PC-3 (cell line): ENCODE data around the gene TMEM62. TPM values are rescaled to one million over a fixed set of nuclear protein-coding genes. Genes with fewer than 3 reads are reported as not detected.
"Not testable (repeated sequence)": the region's sequence is repeated elsewhere in the genome, so short reads cannot be mapped to it uniquely, and the experiment has no call there.

Source experiments
- ATAC-seq: fragments of 200-7000 bp; cut with Tn5 transposase; 2 replicates; pipeline ENCODE4 v1.9.1; 2020; ENCODE audit warnings: mild to moderate bottlenecking, moderate library complexity
- BruUV-seq: library from RNA; stranded (reverse); fragments of 400-500 nt; replicated peaks from 2 replicates; lab custom pipeline; 2021; lab: Mats Ljungman, UMichigan
- CTCF ChIA-PET: fragments of 300-600 bp; sonication (Branson Sonifier 250); formaldehyde crosslinking; loops from one replicate; lab custom pipeline; 2022; ENCODE audit warnings: antibody characterized with exemption; lab: Charles Lee
- POLR2A ChIA-PET: fragments of 300-600 bp; sonication (Branson Sonifier 250); formaldehyde crosslinking; loops from one replicate; lab custom pipeline; 2022; ENCODE audit warnings: antibody characterized with exemption; ENCODE audit not compliant: unreplicated experiment; lab: Charles Lee
- DNase-seq: peaks from one replicate; pipeline ENCODE4 v3.0.0-alpha.2; 2015
- H2AFZ ChIP-seq: fragments of 300-600 bp; sonication (generic); 2 replicates; pipeline ENCODE4 v1.6.0; 2016; ENCODE audit warnings: antibody characterized with exemption, low read length
- H3F3A ChIP-seq: fragments of 300-600 bp; sonication (generic); one replicate; pipeline ENCODE4 v1.6.0; 2017; ENCODE audit warnings: antibody characterized with exemption, low read length, control low read depth, mild to moderate bottlenecking; ENCODE audit not compliant: unreplicated experiment
- H3K27ac ChIP-seq: fragments of 300-600 bp; sonication (generic); 2 replicates; pipeline ENCODE4 v1.5.1; 2016; ENCODE audit warnings: mild to moderate bottlenecking, low read length
- H3K27me3 ChIP-seq: fragments of 300-600 bp; sonication (generic); 2 replicates; pipeline ENCODE4 v1.6.1; 2016; ENCODE audit warnings: low read length, mixed read lengths
- H3K36me3 ChIP-seq: fragments of 300-600 bp; sonication (generic); 2 replicates; pipeline ENCODE4 v1.6.1; 2016; ENCODE audit warnings: low read depth, mixed run types, low read length, mixed read lengths
- H3K4me1 ChIP-seq: fragments of 300-600 bp; sonication (generic); 2 replicates; pipeline ENCODE4 v1.5.1; 2016; ENCODE audit warnings: low read length; ENCODE audit not compliant: insufficient read depth
- H3K4me2 ChIP-seq: fragments of 300-600 bp; sonication (generic); 2 replicates; pipeline ENCODE4 v1.6.0; 2016; ENCODE audit warnings: low read length
- H3K4me3 ChIP-seq: fragments of 300-600 bp; sonication (generic); 2 replicates; pipeline ENCODE4 v1.5.1; 2016; ENCODE audit warnings: mild to moderate bottlenecking, low read length, mixed read lengths
- H3K79me2 ChIP-seq: fragments of 300-600 bp; sonication (generic); 2 replicates; pipeline ENCODE4 v1.6.1; 2017; ENCODE audit warnings: low read length, mixed read lengths
- H3K9ac ChIP-seq: fragments of 300-600 bp; sonication (generic); 2 replicates; pipeline ENCODE4 v1.6.0; 2016; ENCODE audit warnings: mild to moderate bottlenecking, low read length
- H3K9me2 ChIP-seq: fragments of 300-600 bp; sonication (generic); replicated peaks from 2 replicates; pipeline ENCODE4 v1.6.1; 2016; ENCODE audit warnings: mixed run types, low read length, mixed read lengths
- H3K9me3 ChIP-seq: fragments of 300-600 bp; sonication (generic); 2 replicates; pipeline ENCODE4 v1.6.1; 2016; ENCODE audit warnings: low read length, mixed read lengths
- H4K20me1 ChIP-seq: fragments of 300-600 bp; sonication (generic); 2 replicates; pipeline ENCODE4 v1.6.1; 2016; ENCODE audit warnings: low read length, mixed read lengths
- CTCF ChIP-seq: fragments of 300-600 bp; sonication (generic); conservative IDR thresholded peaks from 2 replicates; pipeline ENCODE4 v1.5.1; 2017; ENCODE audit warnings: antibody characterized with exemption, low read depth, mild to moderate bottlenecking, low read length
- EZH2 ChIP-seq: fragments of 300-600 bp; sonication (generic); IDR thresholded peaks from one replicate; pipeline ENCODE4 v1.6.1; 2017; ENCODE audit warnings: antibody characterized with exemption, mild to moderate bottlenecking, low read length; ENCODE audit not compliant: unreplicated experiment
- EZH2phosphoT487 ChIP-seq: fragments of 300-600 bp; sonication (generic); IDR thresholded peaks from 2 replicates; pipeline ENCODE4 v1.6.1; 2018; ENCODE audit warnings: mild to moderate bottlenecking, antibody characterized with exemption, low read length, borderline replicate concordance
- intact Hi-C: fragments of 100-400 bp; cut with micrococcal nuclease; formaldehyde crosslinking; loops from 2 replicates; pipeline ENCODE4 v1.9.0; 2023
- total RNA-seq: library from RNA; depleted of rRNA; stranded (reverse); fragments of >200 nt; gene quantifications from 2 replicates; pipeline ENCODE4 v1.2.3, GENCODE V29; 2014

Gene TMEM62
- total RNA-seq, 1 experiment from 2014 or later: 19.6 TPM

- H3K4me1 ChIP-seq: no peaks in the 10 kb centered on the region
- no peak overlapping the region for H2AFZ ChIP-seq
- POLR2A ChIA-PET: no interaction called here
- H3K79me2 ChIP-seq: no peaks in the 10 kb centered on the region
- no peaks in the 10 kb centered on the region for H4K20me1 ChIP-seq
- no peaks in the 10 kb centered on the region for H3K9me3 ChIP-seq
- H3K9ac ChIP-seq: no peak overlapping the region
- no peak for ATAC-seq
- H3K27ac ChIP-seq: no peak overlapping the region
- H3K36me3 ChIP-seq: peaks cover 22% of the 10 kb centered on the region
- no TSS peak for BruUV-seq
- CTCF ChIA-PET: interaction anchor here (0.6 kb wide), 1 partner anchor 32 kb away, joined by 3 read pairs; no protein-coding TSS in a partner anchor
- H3K4me2 ChIP-seq: no peak overlapping the region
- no peak overlapping the region for H3K4me3 ChIP-seq
- no peak for TF ChIP-seq EZH2phosphoT487
- no peak for TF ChIP-seq EZH2
- no peak for TF ChIP-seq CTCF
- H3F3A ChIP-seq: no peaks in the 10 kb centered on the region
- intact Hi-C loops: no loop called here
- H3K9me2 ChIP-seq: no peaks in the 10 kb centered on the region
- H3K27me3 ChIP-seq: no peaks in the 10 kb centered on the region
- no peak for DNase-seq
These were observed 60.3 kb downstream of the TMEM62 start for GRCh38 chr15:43193710-43194109.

GRCh38 chr15:43194795-43195194 is 61.4 kb downstream of the TMEM62 start:
- Histone ChIP-seq H2AFZ (no peak overlapping the region), H3K4me2 (no peak overlapping the region), H3F3A (no peaks in the 10 kb centered on the region), H3K27ac (no peak overlapping the region), H3K36me3 (peaks cover 22% of the 10 kb centered on the region), H3K4me3 (no peak overlapping the region), H3K9ac (no peak overlapping the region), H3K4me1 (no peaks in the 10 kb centered on the region), H3K9me2 (no peaks in the 10 kb centered on the region), H3K79me2 (no peaks in the 10 kb centered on the region), H3K9me3 (no peaks in the 10 kb centered on the region), H3K27me3 (no peaks in the 10 kb centered on the region), H4K20me1 (no peaks in the 10 kb centered on the region)
- POLR2A ChIA-PET: no interaction called here
- ATAC-seq: no peak
- DNase-seq: no peak
- intact Hi-C loops: no loop called here
- TF ChIP-seq EZH2: no peak
- CTCF ChIA-PET: no interaction called here
- no TSS peak for BruUV-seq

GRCh38 chr15:43196760-43197548 is 63.6 kb downstream of the TMEM62 start:
- intact Hi-C loops: no loop called here
- H3K9ac ChIP-seq: no peak overlapping the region
- H4K20me1 ChIP-seq: no peaks in the 10 kb centered on the region
- POLR2A ChIA-PET: no interaction called here
- H3K79me2 ChIP-seq: no peaks in the 10 kb centered on the region
- ATAC-seq (no peak), DNase-seq (no peak)
- no peaks in the 10 kb centered on the region for H3K9me3 ChIP-seq
- no TSS peak for BruUV-seq
- TF ChIP-seq CTCF (no peak), EZH2 (no peak), EZH2phosphoT487 (no peak)
- H2AFZ ChIP-seq: no peak overlapping the region
- no peak overlapping the region for H3K4me3 ChIP-seq
- no peaks in the 10 kb centered on the region for H3F3A ChIP-seq
- H3K36me3 ChIP-seq: peaks cover 18% of the 10 kb centered on the region
- no peaks in the 10 kb centered on the region for H3K9me2 ChIP-seq
- no peaks in the 10 kb centered on the region for H3K27me3 ChIP-seq
- H3K4me2 ChIP-seq: no peak overlapping the region
- H3K27ac ChIP-seq: no peak overlapping the region
- H3K4me1 ChIP-seq: no peaks in the 10 kb centered on the region
- CTCF ChIA-PET: no interaction called here

GRCh38 chr15:43197773-43198172 is 64.4 kb downstream of the TMEM62 start:
- H3K9ac ChIP-seq, H2AFZ ChIP-seq, BruUV-seq, H3K9me3 ChIP-seq, ATAC-seq, H3K9me2 ChIP-seq, H3F3A ChIP-seq, intact Hi-C loops, H3K79me2 ChIP-seq, H3K4me1 ChIP-seq, H3K27ac ChIP-seq, H3K27me3 ChIP-seq, POLR2A ChIA-PET, H3K4me3 ChIP-seq, CTCF ChIA-PET, H4K20me1 ChIP-seq, DNase-seq, H3K4me2 ChIP-seq: not testable (repeated sequence)
- H3K36me3 ChIP-seq: peaks cover 10% of the 10 kb centered on the region

- H3K36me3 ChIP-seq, CTCF ChIA-PET, ATAC-seq, intact Hi-C loops, H3K4me1 ChIP-seq, H3K4me2 ChIP-seq, H3K79me2 ChIP-seq, BruUV-seq, H2AFZ ChIP-seq, H4K20me1 ChIP-seq, H3F3A ChIP-seq, POLR2A ChIA-PET, H3K27me3 ChIP-seq, H3K4me3 ChIP-seq, H3K9me3 ChIP-seq, H3K9me2 ChIP-seq, DNase-seq, H3K9ac ChIP-seq, H3K27ac ChIP-seq: not testable (repeated sequence)
These were observed 65.2 kb downstream of the TMEM62 start for GRCh38 chr15:43198556-43198955.
